ENCODE measurements around the gene ANAPC4.

GRCh38 chr4:25376754-25377571 is at the start of gene ANAPC4:
- no peak for TF ChIP-seq POLR2AphosphoS5 (IDR thresholded peaks at IDR 0.05)
- peak in 1 of 2 donors; percentile 11 for TF ChIP-seq CTCF (IDR thresholded peaks at IDR 0.05)
- TF ChIP-seq EP300 (IDR thresholded peaks at IDR 0.05), result no peak
- TF ChIP-seq POLR2A (IDR thresholded peaks at IDR 0.05), result peak in 1 of 2 donors; percentile 33
